GM10266 (cell line): ENCODE data around the gene CFAP57.

ENCODE experiments used
- DNase-seq: peaks from one replicate; pipeline ENCODE4 v3.0.0; 2012; ENCODE audit errors: extremely low spot score
- CTCF ChIP-seq: IDR thresholded peaks from 2 replicates; pipeline ENCODE4 v1.5.1; 2012; ENCODE audit warnings: mild to moderate bottlenecking, low read depth; ENCODE audit not compliant: control insufficient read depth, insufficient read depth; ENCODE audit errors: missing control alignments

The CFAP57 gene

GRCh38 chr1:43299101-43299500 is 127.0 kb downstream of the CFAP57 start:
- no peak for DNase-seq
- TF ChIP-seq CTCF, result no peak

- DNase-seq, result no peak
- TF ChIP-seq CTCF, result no peak
Measured at GRCh38 chr1:43300378-43301094, 128.4 kb downstream of the CFAP57 start, which contains the start of gene TIE1. TIE1 (plus strand) TSS chr1:43300982; CDS start chr1:43301072, 90 bp downstream.

- no peak for TF ChIP-seq CTCF
Measured at GRCh38 chr1:43302201-43302600, 130.1 kb downstream of the CFAP57 start.

GRCh38 chr1:43302721-43303470 is 130.8 kb downstream of the CFAP57 start:
- no peak for DNase-seq
- no peak for TF ChIP-seq CTCF

More at GRCh38 chr1:43302201-43302600, 130.1 kb downstream of the CFAP57 start:
- DNase-seq, result no peak

- no peak for TF ChIP-seq CTCF
- DNase-seq, result no peak
Measured at GRCh38 chr1:43303471-43304313, 131.6 kb downstream of the CFAP57 start.
